ENCODE measurements around the gene SORL1. TPM values are rescaled to one million over a fixed set of nuclear protein-coding genes. Genes with fewer than 3 reads are reported as not detected.

The SORL1 gene
- total RNA-seq (2022; extraction: Qiagen RNA extraction; ENCODE audit: low read depth), result 1.6 to 1.8 TPM (median 1.7 TPM) in 5 replicates

GRCh38 chr11:121451986-121452608 lies at the start of gene SORL1:
Gene SORL1, plus strand, starts transcription at chr11:121452314. Its CDS starts 18 bp downstream, at chr11:121452332.

GRCh38 chr11:121452609-121453150 lies 566 bp downstream of the SORL1 start, which contains the start of gene SORL1-AS1:
Gene SORL1-AS1, minus strand, starts transcription at chr11:121452967.

Other genes with a start within 250 kb of the SORL1 start
- 9.8 to 13.2 TPM (median 10.1 TPM) in 5 replicates for gene SC5D, start 159.5 kb upstream of the SORL1 start, total RNA-seq (2022; extraction: Qiagen RNA extraction; ENCODE audit: low read depth)

Measured in A549 treated with CpdA at 1 μM for 4 hours (cell line).